ENCODE measurements around the gene AIF1L. TPM values are rescaled to one million over a fixed set of nuclear protein-coding genes. Genes with fewer than 3 reads are reported as not detected.

The AIF1L gene
- total and polyA plus RNA-seq, 2 of the 4 experiments (the other 2 are of a cell fraction) = 0.18 to 0.19 TPM

DNA sequence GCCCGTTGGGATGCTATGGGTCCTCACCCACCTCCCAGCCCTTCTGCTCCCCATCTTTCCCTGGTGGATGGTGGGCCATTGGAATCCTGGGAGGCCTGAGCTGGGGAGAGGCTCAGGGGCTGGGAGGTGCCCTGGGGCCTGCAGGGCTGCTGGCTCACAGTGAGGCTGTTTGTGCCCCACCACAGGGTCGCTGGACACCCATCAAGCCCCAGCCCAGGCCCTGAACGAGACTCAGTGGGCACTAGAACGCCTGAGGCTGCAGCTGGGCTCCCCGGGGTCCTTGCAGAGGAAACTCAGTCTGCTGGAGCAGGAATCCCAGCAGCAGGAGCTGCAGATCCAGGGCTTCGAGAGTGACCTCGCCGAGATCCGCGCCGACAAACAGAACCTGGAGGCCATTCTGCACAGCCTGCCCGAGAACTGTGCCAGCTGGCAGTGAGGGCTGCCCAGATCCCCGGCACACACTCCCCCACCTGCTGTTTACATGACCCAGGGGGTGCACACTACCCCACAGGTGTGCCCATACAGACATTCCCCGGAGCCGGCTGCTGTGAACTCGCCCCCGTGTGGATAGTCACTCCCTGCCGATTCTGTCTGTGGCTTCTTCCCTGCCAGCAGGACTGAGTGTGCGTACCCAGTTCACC, 4.9 kb upstream of the AIF1L start:
- Histone ChIP-seq H4K5ac (ENCODE audit: low read depth, low read length) (no peak overlapping the region), H2BK5ac (ENCODE audit: low read depth, low read length, poor library complexity, severe bottlenecking) (no peak overlapping the region), H3K4me1 (ENCODE audit: control insufficient read depth, insufficient read depth, low read length) (no peaks in the 10 kb centered on the region; the same call in 1 of the 2 replicates), H3K4me2 (ENCODE audit: low read depth, low read length) (no peak overlapping the region), H3K36me3 (ENCODE audit: control insufficient read depth, insufficient read depth, low read length) (no peaks in the 10 kb centered on the region), H3K27ac (ENCODE audit: insufficient read depth, low read length) (no peak overlapping the region), H3K4ac (ENCODE audit: low read depth, low read length) (no peak overlapping the region), H2AFZ (replicated peaks; ENCODE audit: low read length, poor library complexity) (no peak overlapping the region), H3K23ac (ENCODE audit: low read depth, low read length) (no peak overlapping the region), H3K9me1 (ENCODE audit: insufficient read depth, low read length) (no peaks in the 10 kb centered on the region), H2AK5ac (ENCODE audit: low read depth, low read length) (no peak overlapping the region), H3K14ac (replicated peaks; ENCODE audit: low read depth, low read length) (no peak overlapping the region), H2AK9ac (replicated peaks; ENCODE audit: low read depth, low read length, poor library complexity) (no peak overlapping the region), H3K79me1 (ENCODE audit: low read depth in 1 of 2, low read length in 2 of 2) (no peaks in the 10 kb centered on the region), H4K91ac (ENCODE audit: insufficient read depth, low read depth, low read length) (no peak overlapping the region), H3K27me3 (ENCODE audit: control insufficient read depth, insufficient read depth, low read length) (peaks cover 56% of the 10 kb centered on the region), H2BK20ac (ENCODE audit: low read depth, low read length) (no peak overlapping the region), H3K9ac (ENCODE audit: low read depth, low read length) (no peak overlapping the region), H2BK120ac (ENCODE audit: low read depth, low read length) (no peak overlapping the region), H3K4me3 (ENCODE audit: insufficient read depth, low read depth, low read length) (no peak overlapping the region), H3K56ac (ENCODE audit: extremely low read depth, insufficient read depth, low read length) (no peak overlapping the region), H2BK15ac (ENCODE audit: low read depth, low read length) (no peak overlapping the region), H3K9me3 (ENCODE audit: control insufficient read depth, insufficient read depth, low read length) (0 out of 2 replicates have a peak, but pooled peaks cover 2% of the 10 kb centered on the region), H3K18ac (ENCODE audit: low read depth, low read length) (no peak overlapping the region), H4K8ac (ENCODE audit: low read depth in 2 of 2, low read length in 2 of 2) (no peak overlapping the region), H4K20me1 (ENCODE audit: insufficient read depth, low read length) (no peaks in the 10 kb centered on the region)
- TF ChIP-seq FOS (IDR thresholded peaks at IDR 0.05; ENCODE audit: low read depth, low read length) (no peak), RFX5 (IDR thresholded peaks at IDR 0.05; ENCODE audit: low read depth, low read length) (no peak), MXI1 (IDR thresholded peaks at IDR 0.05; ENCODE audit: borderline replicate concordance, low read depth, low read length) (no peak), POLR2A (IDR thresholded peaks at IDR 0.05; ENCODE audit: low read depth, low read length) (no peak), SMC3 (IDR thresholded peaks at IDR 0.05; ENCODE audit: low read depth, low read length) (no peak), RAD21 (IDR thresholded peaks at IDR 0.05; ENCODE audit: low read length) (no peak), RCOR1 (IDR thresholded peaks at IDR 0.05; ENCODE audit: insufficient replicate concordance, low read length) (no peak), BHLHE40 (IDR thresholded peaks at IDR 0.05; ENCODE audit: low read depth, low read length) (no peak)
- ChIA-PET POLR2A (ENCODE audit: unreplicated experiment) (no interaction called here), CTCF (no interaction called here)
- WGBS, 2 experiments (ENCODE audit: extremely low coverage in 2 of 2, insufficient read length in 1 of 2) = 75% methylated on average over 11 of the region's 19 CpGs; no CpG with 5 or more reads in 1 of the 2 experiments
- no peak for ATAC-seq (ENCODE audit: low read depth)
- BruUV-seq (replicated peaks) = no TSS peak
- in situ Hi-C loops (cut with MboI; ENCODE audit: low sequenced_read_pairs) = no loop called here
- intact Hi-C loops (cut with micrococcal nuclease) = no loop called here
- DNase-seq = no peak
- dilution Hi-C loops (cut with HindIII; ENCODE audit: low sequenced_read_pairs, unreplicated experiment) = no loop called here

All from IMR-90 (cell line).